ENCODE results near the gene TRNAU1AP.
"Not testable (repeated sequence)": the region's sequence is repeated elsewhere in the genome, so short reads cannot be mapped to it uniquely, and the experiment has no call there.

TRNAU1AP gene

GRCh38 chr1:28522537-28522936 is 30.3 kb upstream of the TRNAU1AP start:
- FAIRE-seq: not testable (repeated sequence)

DNA sequence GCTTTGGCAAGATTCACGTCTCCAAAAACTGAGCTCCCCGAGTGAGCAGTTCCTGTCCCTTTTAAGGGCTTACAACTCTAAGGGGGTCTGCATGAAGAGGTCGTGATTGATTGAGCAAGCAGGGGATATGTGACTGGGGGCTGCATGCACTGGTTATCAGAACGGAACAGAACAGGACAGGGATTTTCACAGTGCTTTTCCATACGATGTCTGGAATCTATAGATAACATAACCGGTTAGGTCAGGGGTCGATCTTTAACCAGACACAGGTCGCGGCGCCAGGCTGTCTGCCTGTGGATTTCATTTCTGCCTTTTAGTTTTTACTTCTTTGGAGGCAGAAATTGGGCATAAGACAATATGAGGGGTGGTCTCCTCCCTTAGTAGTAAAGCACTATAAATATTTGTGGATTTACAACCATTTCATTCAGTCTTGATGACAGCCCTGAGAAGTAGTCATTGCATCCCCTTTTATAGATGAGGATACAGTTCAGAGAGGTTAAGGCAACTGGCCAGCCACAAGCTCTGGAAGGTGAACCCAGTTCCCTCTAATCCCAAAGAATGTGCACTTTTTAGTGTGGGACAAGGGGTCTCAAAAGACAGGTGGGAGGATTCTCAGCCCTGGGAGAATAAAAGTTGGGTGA is 27.8 kb upstream of the TRNAU1AP start:
- FAIRE-seq: not testable (repeated sequence)

DNA sequence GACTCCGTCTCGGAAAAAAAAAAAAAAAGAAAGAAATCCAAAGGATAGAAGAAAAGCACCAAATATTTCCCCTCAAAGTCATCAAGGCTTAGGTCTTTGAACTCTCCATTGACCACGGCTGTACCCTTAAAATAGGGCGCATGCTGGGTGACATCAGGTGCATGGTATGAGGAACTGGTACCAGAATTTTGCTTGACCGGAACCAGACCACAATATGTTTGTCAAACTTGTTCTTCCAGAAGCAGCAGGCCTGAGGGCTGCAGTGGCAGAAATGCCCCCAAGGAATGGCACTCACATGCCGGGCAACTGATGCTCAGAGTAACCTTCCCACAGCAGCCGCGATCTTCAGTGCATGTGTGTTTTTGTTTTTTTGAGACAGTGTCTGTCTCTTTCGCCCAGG is 26.0 kb upstream of the TRNAU1AP start:
- FAIRE-seq: no peak

DNA sequence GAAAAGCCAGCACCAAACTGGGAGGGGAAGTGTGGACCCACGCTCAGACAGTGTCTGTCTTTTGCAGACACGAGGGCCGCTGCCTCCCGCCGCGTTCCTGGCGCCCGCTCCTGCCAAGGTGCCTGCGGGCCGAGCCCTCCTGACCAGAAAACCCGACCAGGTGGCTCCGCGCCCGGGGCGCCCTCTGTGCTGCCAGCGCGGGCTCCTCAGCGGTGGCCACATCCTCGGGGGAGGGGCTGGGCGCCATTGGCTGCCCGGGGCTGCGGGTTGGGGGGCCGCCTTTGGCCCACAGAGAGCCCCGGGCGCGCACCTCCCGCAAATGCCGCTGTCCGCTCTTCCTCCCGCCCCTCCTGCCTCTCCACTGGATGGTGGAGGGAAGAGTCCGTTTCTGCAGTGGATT is 22.4 kb upstream of the TRNAU1AP start:
- FAIRE-seq: no peak

- no peak for FAIRE-seq
These were observed 18.2 kb upstream of the TRNAU1AP start for GRCh38 chr1:28534671-28535070.

GRCh38 chr1:28535180-28535579 is 17.7 kb upstream of the TRNAU1AP start:
- FAIRE-seq: no peak

- FAIRE-seq: no peak
These were observed 15.3 kb upstream of the TRNAU1AP start for GRCh38 chr1:28537457-28538199.

GRCh38 chr1:28538286-28538685 is 14.6 kb upstream of the TRNAU1AP start:
- FAIRE-seq: no peak

DNA sequence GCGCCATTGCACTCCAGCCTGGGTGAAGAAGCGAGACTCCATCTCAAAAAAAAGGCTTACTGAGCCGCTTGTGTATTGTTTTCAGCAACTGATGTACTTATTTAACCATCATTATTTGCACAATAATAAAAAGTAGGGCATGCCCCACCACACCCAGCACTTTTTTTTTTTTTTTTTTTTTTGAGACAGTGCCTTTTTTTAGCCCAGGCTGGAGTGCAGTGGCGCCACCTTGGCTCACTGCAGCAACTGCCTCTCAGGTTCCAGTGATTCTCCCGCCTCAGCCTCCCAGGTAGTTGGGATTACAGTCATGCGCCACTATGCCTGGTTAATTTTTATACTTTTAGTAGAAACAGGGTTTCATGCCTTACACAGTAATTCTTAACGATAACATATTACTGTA is 12.2 kb upstream of the TRNAU1AP start:
- no peak for FAIRE-seq

DNA sequence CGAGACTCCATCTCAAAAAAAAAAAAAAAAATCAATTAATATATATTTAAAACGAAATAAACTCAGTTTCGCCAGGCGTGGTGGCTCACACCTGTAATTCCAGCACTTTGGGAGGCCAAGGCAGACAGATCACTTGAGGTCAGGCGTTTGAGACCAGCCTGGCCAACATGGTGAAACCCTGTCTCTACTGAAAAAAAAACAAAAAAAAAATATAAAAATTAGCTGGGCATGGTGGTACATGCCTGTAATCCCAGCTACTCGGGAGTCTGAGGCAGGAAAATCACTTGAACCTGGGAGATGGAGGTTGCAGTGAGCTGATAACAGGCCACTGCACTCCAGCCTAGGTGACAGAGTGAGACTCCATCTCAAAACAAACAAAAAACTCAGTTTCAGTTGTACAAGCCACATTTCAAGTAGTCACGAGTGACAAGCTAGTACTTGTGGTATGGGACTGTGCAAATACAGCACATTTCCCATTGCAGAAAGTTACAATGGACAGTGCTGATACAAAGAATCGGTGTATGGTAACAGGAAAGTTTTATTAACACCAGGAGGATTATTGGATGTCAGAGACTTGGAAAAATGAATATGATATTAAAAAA is 11.4 kb upstream of the TRNAU1AP start:
- FAIRE-seq: not testable (repeated sequence)

- FAIRE-seq: no peak
These were observed 7.6 kb upstream of the TRNAU1AP start for GRCh38 chr1:28545246-28545628.

GRCh38 chr1:28548318-28548717 is 4.6 kb upstream of the TRNAU1AP start:
- no peak for FAIRE-seq

DNA sequence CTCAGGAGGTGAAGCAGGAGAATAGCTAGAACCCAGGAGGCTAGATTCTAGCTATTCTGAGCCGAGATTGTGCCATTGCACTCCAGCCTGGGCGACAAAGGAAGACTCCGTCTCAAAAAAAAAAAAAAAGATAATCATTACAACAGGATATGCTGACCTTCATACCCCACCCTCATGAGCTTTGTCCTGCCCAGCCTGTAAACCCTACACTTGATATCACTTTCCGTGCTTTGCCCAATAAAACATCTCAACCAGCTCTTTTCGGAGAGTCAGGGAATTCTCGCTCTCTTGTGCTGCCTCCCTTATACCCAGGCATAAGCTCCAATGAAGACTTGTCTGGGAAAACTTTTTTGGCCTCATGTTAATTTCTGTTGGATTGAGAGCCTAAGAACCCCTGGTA is 1.5 kb upstream of the TRNAU1AP start:
- no peak for FAIRE-seq

DNA sequence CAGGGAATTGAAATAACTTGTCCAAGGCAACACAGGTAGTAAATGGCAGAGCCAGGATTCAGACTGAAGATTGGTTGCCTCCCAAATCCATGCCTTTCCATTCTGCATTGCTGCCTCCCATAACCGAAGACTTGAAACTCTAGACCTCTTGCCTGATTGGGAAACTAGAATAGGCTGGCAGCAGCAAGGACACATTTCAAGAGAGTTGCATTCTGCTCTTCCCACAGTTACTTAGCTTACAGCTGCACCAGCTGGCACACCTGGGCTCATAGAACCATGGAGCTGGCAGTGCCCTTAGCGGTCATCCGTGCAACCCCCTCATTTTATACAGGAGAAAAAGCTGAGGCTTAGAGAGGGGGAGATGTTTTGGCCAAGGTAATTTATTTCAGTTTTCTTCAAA is 8.0 kb downstream of the TRNAU1AP start:
- FAIRE-seq: no peak

GRCh38 chr1:28564310-28564709 is 11.4 kb downstream of the TRNAU1AP start:
- FAIRE-seq: no peak

GRCh38 chr1:28565040-28565439 is 12.2 kb downstream of the TRNAU1AP start:
- FAIRE-seq: no peak

DNA sequence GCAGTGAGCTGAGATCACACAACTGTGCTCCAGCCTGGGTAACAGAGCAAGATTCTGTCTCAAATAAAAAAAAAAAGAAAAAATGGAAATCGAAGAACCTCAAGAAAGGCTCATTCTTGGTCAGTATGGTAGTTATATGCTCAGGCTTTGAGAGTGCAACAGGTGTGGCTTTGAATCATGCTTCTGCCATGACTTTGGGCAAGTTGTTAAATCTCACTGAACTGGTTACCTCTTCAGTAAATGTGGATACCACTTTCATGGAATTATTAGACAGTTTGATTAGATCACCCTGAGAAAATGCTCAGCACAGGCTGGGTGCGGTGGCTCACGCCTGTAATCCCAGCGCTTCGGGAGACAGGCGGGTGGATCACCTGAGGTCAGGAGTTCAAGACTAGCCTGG is 12.8 kb downstream of the TRNAU1AP start:
- no peak for FAIRE-seq

DNA sequence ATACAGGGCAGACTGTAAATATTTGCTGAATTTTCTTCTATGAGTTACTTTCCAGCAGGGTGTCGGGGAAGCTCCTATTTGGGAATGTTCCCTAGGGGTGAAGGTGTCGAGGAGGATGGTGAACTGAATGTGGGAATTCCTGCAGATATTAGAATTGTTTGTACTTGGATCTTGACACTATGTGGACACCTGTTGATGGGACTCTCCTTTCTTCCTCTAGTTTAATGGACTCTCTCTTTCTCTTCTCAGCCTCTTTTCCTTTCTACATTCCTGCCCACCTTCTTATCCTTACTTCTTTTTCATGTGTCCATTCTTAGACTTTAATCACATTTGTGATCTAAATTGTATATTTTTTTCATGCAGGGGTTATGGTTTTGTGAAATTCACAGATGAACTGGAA is 14.0 kb downstream of the TRNAU1AP start:
- FAIRE-seq: no peak

DNA sequence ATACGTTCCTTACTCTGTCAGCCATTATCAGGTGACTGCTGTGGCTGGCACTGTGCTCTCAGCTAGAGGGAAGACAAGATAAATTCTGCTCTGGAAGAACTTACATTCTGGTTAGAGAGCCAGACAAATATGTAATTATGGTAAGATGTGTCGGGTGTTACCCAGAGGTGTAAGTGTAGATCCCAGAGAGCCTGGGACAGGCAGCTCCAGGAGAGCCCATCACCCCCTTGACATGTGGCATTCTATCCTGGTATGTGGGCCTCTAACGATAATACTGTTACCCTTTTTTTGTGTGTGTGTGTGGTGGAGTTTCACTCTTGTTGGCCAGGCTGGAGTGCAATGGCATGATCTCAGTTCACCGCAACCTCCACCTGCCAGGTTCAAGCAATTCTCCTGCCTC is 19.0 kb downstream of the TRNAU1AP start:
- no peak for FAIRE-seq

- not testable (repeated sequence) for FAIRE-seq
These were observed 20.0 kb downstream of the TRNAU1AP start for GRCh38 chr1:28572891-28573290.

DNA sequence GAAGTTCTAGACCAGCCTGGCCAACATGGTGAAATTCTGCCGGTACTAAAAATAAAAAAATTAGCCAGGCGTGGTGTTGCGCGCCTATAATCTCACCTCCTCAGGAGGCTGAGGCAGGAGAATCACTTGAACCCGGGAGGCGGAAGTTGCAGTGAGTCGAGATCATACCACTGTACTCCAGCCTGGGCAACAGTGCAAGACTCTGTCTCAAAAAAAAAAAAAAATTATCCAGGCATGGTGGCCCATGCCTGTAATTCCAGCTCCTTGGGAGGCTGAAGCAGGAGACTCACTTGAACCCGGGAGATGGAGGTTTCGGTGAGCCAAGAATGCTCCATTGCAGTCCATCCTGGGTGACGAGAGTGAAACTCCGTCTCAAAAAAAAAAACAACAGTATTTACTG is 20.7 kb downstream of the TRNAU1AP start:
- FAIRE-seq: no peak

DNA sequence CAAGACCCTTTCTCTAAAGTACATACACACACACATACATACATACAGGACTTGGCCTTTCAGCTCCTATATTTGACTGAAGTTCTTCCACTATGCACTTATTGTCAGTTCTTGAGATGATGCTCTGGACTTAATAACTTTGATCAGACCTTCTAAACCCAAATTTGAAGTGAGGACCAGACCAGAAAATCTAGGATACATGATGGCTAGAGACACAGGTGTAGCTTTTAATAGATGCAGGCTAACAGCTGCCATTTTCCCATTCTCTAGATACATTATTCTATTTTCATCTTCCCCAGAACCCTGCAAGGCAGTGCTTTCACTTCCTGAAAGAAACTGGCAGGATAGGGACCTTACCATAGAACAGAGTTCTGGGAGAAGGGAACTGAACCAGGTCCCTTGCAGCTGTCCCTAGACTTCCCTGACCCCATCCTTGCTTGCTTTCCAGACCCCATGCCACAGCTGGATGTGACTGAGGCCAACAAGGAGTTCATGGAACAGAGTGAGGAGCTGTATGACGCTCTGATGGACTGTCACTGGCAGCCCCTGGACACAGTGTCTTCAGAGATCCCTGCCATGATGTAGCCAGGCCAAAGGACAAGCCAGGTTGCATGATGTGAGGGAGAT is 24.3 kb downstream of the TRNAU1AP start:
- FAIRE-seq: no peak

GRCh38 chr1:28577738-28578536 is 25.1 kb downstream of the TRNAU1AP start:
- FAIRE-seq: no peak
